PC-9 (cell line): Measurements from ENCODE around the gene ANKS6.

Source experiments
- EZH2 ChIP-seq: fragments of 200-600 bp; sonication (generic); IDR thresholded peaks from 2 replicates; pipeline ENCODE4 v1.8.0; 2017; ENCODE audit warnings: antibody characterized with exemption, low read depth
- TF ChIP-seq, protein P1 (sequence below): fragments of 200-600 bp; sonication (generic); conservative IDR thresholded peaks from 2 replicates; pipeline ENCODE4 v1.6.1; 2017; ENCODE audit warnings: mixed run types, antibody characterized with exemption, mild to moderate bottlenecking, moderate library complexity

DNA sequence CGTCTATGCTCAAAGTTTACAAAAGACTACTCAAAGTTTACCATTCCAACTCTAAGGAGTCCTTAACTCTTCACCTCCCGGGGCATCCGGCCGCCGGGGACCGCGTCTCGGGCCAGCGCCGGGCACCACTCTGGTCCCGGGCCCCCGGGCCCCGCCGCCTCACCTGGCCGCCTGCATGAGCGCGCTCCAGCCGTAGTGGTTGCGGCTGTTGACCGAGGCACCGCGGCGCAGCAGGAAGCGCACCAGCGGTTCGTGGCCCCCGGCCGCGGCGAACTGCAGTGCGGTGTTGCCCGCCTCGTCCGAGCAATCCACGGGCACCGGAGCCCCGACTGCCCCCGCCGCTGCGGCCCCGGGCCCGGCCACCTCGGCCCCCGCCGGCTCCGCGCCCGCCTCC, 388 bp downstream of the ANKS6 start:
- TF ChIP-seq, protein P1, sequence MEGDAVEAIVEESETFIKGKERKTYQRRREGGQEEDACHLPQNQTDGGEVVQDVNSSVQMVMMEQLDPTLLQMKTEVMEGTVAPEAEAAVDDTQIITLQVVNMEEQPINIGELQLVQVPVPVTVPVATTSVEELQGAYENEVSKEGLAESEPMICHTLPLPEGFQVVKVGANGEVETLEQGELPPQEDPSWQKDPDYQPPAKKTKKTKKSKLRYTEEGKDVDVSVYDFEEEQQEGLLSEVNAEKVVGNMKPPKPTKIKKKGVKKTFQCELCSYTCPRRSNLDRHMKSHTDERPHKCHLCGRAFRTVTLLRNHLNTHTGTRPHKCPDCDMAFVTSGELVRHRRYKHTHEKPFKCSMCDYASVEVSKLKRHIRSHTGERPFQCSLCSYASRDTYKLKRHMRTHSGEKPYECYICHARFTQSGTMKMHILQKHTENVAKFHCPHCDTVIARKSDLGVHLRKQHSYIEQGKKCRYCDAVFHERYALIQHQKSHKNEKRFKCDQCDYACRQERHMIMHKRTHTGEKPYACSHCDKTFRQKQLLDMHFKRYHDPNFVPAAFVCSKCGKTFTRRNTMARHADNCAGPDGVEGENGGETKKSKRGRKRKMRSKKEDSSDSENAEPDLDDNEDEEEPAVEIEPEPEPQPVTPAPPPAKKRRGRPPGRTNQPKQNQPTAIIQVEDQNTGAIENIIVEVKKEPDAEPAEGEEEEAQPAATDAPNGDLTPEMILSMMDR, result no peak
- TF ChIP-seq EZH2, result no peak
